ENCODE results near the gene TCL1B. TPM values are rescaled to one million over a fixed set of nuclear protein-coding genes. Genes with fewer than 3 reads are reported as not detected.

Gene TCL1B
- total and polyA plus RNA-seq, 2 experiments from 2014 or later, result 5.5 to 6.0 TPM

GRCh38 chr14:95679148-95679815 lies 6.9 kb upstream of the TCL1B start (continued):
- TF ChIP-seq, protein P1, sequence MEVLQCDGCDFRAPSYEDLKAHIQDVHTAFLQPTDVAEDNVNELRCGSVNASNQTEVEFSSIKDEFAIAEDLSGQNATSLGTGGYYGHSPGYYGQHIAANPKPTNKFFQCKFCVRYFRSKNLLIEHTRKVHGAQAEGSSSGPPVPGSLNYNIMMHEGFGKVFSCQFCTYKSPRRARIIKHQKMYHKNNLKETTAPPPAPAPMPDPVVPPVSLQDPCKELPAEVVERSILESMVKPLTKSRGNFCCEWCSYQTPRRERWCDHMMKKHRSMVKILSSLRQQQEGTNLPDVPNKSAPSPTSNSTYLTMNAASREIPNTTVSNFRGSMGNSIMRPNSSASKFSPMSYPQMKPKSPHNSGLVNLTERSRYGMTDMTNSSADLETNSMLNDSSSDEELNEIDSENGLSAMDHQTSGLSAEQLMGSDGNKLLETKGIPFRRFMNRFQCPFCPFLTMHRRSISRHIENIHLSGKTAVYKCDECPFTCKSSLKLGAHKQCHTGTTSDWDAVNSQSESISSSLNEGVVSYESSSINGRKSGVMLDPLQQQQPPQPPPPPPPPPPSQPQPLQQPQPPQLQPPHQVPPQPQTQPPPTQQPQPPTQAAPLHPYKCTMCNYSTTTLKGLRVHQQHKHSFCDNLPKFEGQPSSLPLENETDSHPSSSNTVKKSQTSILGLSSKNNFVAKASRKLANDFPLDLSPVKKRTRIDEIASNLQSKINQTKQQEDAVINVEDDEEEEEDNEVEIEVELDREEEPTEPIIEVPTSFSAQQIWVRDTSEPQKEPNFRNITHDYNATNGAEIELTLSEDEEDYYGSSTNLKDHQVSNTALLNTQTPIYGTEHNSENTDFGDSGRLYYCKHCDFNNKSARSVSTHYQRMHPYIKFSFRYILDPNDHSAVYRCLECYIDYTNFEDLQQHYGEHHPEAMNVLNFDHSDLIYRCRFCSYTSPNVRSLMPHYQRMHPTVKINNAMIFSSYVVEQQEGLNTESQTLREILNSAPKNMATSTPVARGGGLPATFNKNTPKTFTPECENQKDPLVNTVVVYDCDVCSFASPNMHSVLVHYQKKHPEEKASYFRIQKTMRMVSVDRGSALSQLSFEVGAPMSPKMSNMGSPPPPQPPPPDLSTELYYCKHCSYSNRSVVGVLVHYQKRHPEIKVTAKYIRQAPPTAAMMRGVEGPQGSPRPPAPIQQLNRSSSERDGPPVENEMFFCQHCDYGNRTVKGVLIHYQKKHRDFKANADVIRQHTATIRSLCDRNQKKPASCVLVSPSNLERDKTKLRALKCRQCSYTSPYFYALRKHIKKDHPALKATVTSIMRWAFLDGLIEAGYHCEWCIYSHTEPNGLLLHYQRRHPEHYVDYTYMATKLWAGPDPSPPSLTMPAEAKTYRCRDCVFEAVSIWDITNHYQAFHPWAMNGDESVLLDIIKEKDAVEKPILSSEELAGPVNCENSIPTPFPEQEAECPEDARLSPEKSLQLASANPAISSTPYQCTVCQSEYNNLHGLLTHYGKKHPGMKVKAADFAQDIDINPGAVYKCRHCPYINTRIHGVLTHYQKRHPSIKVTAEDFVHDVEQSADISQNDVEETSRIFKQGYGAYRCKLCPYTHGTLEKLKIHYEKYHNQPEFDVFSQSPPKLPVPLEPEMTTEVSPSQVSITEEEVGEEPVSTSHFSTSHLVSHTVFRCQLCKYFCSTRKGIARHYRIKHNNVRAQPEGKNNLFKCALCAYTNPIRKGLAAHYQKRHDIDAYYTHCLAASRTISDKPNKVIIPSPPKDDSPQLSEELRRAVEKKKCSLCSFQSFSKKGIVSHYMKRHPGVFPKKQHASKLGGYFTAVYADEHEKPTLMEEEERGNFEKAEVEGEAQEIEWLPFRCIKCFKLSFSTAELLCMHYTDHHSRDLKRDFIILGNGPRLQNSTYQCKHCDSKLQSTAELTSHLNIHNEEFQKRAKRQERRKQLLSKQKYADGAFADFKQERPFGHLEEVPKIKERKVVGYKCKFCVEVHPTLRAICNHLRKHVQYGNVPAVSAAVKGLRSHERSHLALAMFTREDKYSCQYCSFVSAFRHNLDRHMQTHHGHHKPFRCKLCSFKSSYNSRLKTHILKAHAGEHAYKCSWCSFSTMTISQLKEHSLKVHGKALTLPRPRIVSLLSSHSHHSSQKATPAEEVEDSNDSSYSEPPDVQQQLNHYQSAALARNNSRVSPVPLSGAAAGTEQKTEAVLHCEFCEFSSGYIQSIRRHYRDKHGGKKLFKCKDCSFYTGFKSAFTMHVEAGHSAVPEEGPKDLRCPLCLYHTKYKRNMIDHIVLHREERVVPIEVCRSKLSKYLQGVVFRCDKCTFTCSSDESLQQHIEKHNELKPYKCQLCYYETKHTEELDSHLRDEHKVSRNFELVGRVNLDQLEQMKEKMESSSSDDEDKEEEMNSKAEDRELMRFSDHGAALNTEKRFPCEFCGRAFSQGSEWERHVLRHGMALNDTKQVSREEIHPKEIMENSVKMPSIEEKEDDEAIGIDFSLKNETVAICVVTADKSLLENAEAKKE (CRISPR knock-in tag; IDR thresholded peaks at IDR 0.05), result no peak
- TF ChIP-seq CREB1 (CRISPR knock-in tag; IDR thresholded peaks at IDR 0.05; ENCODE audit: low read depth), result no peak
- no peak for TF ChIP-seq EZH2 (IDR thresholded peaks at IDR 0.05; ENCODE audit: low read depth, unreplicated experiment)
- TF ChIP-seq, protein P2, sequence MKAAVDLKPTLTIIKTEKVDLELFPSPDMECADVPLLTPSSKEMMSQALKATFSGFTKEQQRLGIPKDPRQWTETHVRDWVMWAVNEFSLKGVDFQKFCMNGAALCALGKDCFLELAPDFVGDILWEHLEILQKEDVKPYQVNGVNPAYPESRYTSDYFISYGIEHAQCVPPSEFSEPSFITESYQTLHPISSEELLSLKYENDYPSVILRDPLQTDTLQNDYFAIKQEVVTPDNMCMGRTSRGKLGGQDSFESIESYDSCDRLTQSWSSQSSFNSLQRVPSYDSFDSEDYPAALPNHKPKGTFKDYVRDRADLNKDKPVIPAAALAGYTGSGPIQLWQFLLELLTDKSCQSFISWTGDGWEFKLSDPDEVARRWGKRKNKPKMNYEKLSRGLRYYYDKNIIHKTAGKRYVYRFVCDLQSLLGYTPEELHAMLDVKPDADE (IDR thresholded peaks at IDR 0.05), result no peak
- no peak for TF ChIP-seq ZNF331 (CRISPR knock-in tag; IDR thresholded peaks at IDR 0.05; ENCODE audit: low read depth)
- no peak for TF ChIP-seq NANOG (IDR thresholded peaks at IDR 0.05; ENCODE audit: borderline replicate concordance)
